ENCODE measurements around the gene SHISA4. TPM values are rescaled to one million over a fixed set of nuclear protein-coding genes. Genes with fewer than 3 reads are reported as not detected.
"Not testable (repeated sequence)": the region's sequence is repeated elsewhere in the genome, so short reads cannot be mapped to it uniquely, and the experiment has no call there.

The SHISA4 gene
- total RNA-seq, 5 donors from 2014 or later (not counting 1 experiment from before 2014, with no cell fraction given): 0.38 to 0.88 (median 0.54) TPM

GRCh38 chr1:201851949-201852348 lies 36.7 kb upstream of the SHISA4 start:
- ChIA-PET POLR2A (no interaction called here), CTCF (interaction anchor here (0.6 kb wide), 2 partner anchors 16 to 148 kb away, joined by 3 read pairs; no protein-coding TSS in a partner anchor)
- no peak overlapping the region for H3K4me3 ChIP-seq (ENCODE audit: control insufficient read depth in 1 of 2, extremely low read depth in 1 of 2, low read length in 1 of 2)
- H3K36me3 ChIP-seq (ENCODE audit: control insufficient read depth in 2 of 2, extremely low read depth in 1 of 2, insufficient read depth in 1 of 2, low read length in 1 of 2): peaks cover 15 to 93% of the 10 kb centered on the region in 2 donors
- no CpG with 5 or more reads among the region's 1 CpG for WGBS (ENCODE audit: insufficient coverage)
- Mint-ChIP-seq H3K27me3 (no peaks in the 10 kb centered on the region), H3K4me1 (peaks cover 0 to 2% (median 0%) of the 10 kb centered on the region in 3 donors), H3K36me3 (peaks cover 64% of the 10 kb centered on the region), H3K27ac (no peak overlapping the region), H3K9me3 (no peaks in the 10 kb centered on the region), H3K4me3 (no peak overlapping the region)
- H3K27ac ChIP-seq (ENCODE audit: low read length): no peak overlapping the region
- H3K9me3 ChIP-seq: no peaks in the 10 kb centered on the region
- no peaks in the 10 kb centered on the region for H3K4me1 ChIP-seq (ENCODE audit: control insufficient read depth in 1 of 2, extremely low read depth in 1 of 2, insufficient read depth in 2 of 2, low read length in 2 of 2)
- H3K27me3 ChIP-seq (replicated peaks in 1 of 2; ENCODE audit: control insufficient read depth in 2 of 2, extremely low read depth in 1 of 2, insufficient read depth in 2 of 2, low read length in 1 of 2): no peaks in the 10 kb centered on the region
- ATAC-seq (replicated peaks in 1 of 4) (no peak), DNase-seq (no peak)

GRCh38 chr1:201856722-201857121 lies 32.0 kb upstream of the SHISA4 start:
- H3K4me1 ChIP-seq (ENCODE audit: control insufficient read depth in 1 of 2, extremely low read depth in 1 of 2, insufficient read depth in 2 of 2, low read length in 2 of 2); DNase-seq; H3K4me1 Mint-ChIP-seq; H3K27ac Mint-ChIP-seq; POLR2A ChIA-PET; H3K4me3 ChIP-seq (ENCODE audit: control insufficient read depth in 1 of 2, extremely low read depth in 1 of 2, low read length in 1 of 2); CTCF ChIA-PET; H3K27me3 Mint-ChIP-seq; ATAC-seq (replicated peaks in 1 of 4); H3K9me3 ChIP-seq; H3K27ac ChIP-seq (ENCODE audit: low read length); H3K4me3 Mint-ChIP-seq; H3K9me3 Mint-ChIP-seq; H3K27me3 ChIP-seq (replicated peaks in 1 of 2; ENCODE audit: control insufficient read depth in 2 of 2, extremely low read depth in 1 of 2, insufficient read depth in 2 of 2, low read length in 1 of 2): not testable (repeated sequence)
- WGBS (ENCODE audit: insufficient coverage): no CpG with 5 or more reads among the region's 2 CpGs
- H3K36me3 ChIP-seq (ENCODE audit: control insufficient read depth in 2 of 2, extremely low read depth in 1 of 2, insufficient read depth in 1 of 2, low read length in 1 of 2): peaks cover 19 to 87% of the 10 kb centered on the region in 2 donors
- H3K36me3 Mint-ChIP-seq: peaks cover 69% of the 10 kb centered on the region

- no peaks in the 10 kb centered on the region for H3K9me3 Mint-ChIP-seq
- H3K9me3 ChIP-seq: no peaks in the 10 kb centered on the region
- no peak for ATAC-seq (replicated peaks in 1 of 4)
- DNase-seq: no peak
- no peaks in the 10 kb centered on the region for H3K27me3 Mint-ChIP-seq
- H3K4me3 ChIP-seq (ENCODE audit: control insufficient read depth in 1 of 2, extremely low read depth in 1 of 2, low read length in 1 of 2): no peak overlapping the region
- no peaks in the 10 kb centered on the region for H3K4me1 Mint-ChIP-seq
- peaks cover 64% of the 10 kb centered on the region for H3K36me3 Mint-ChIP-seq
- H3K27ac Mint-ChIP-seq: no peak overlapping the region
- H3K27ac ChIP-seq (ENCODE audit: low read length): no peak overlapping the region
- H3K27me3 ChIP-seq (replicated peaks in 1 of 2; ENCODE audit: control insufficient read depth in 2 of 2, extremely low read depth in 1 of 2, insufficient read depth in 2 of 2, low read length in 1 of 2): no peaks in the 10 kb centered on the region
- H3K4me3 Mint-ChIP-seq: no peak overlapping the region
- H3K4me1 ChIP-seq (ENCODE audit: control insufficient read depth in 1 of 2, extremely low read depth in 1 of 2, insufficient read depth in 2 of 2, low read length in 2 of 2): no peaks in the 10 kb centered on the region
- CTCF ChIA-PET: interaction anchor here in 1 of 2 donors (0.6 kb wide), 1 partner anchor 148 kb away, joined by 4 read pairs; no protein-coding TSS in a partner anchor
- POLR2A ChIA-PET: no interaction called here
- peaks cover 4 to 68% of the 10 kb centered on the region in 2 donors for H3K36me3 ChIP-seq (ENCODE audit: control insufficient read depth in 2 of 2, extremely low read depth in 1 of 2, insufficient read depth in 1 of 2, low read length in 1 of 2)
- WGBS (ENCODE audit: insufficient coverage): 100% methylated on average over 2 of the region's 5 CpGs
These were observed 29.3 kb upstream of the SHISA4 start for GRCh38 chr1:201859424-201859823.

- POLR2A ChIA-PET: no interaction called here
- Histone ChIP-seq H3K27me3 (replicated peaks in 1 of 2; ENCODE audit: control insufficient read depth in 2 of 2, extremely low read depth in 1 of 2, insufficient read depth in 2 of 2, low read length in 1 of 2) (no peaks in the 10 kb centered on the region), H3K27ac (ENCODE audit: low read length) (no peak overlapping the region), H3K4me3 (ENCODE audit: control insufficient read depth in 1 of 2, extremely low read depth in 1 of 2, low read length in 1 of 2) (no peak overlapping the region), H3K9me3 (no peaks in the 10 kb centered on the region), H3K4me1 (ENCODE audit: control insufficient read depth in 1 of 2, extremely low read depth in 1 of 2, insufficient read depth in 2 of 2, low read length in 2 of 2) (no peaks in the 10 kb centered on the region), H3K36me3 (ENCODE audit: control insufficient read depth in 2 of 2, extremely low read depth in 1 of 2, insufficient read depth in 1 of 2, low read length in 1 of 2) (peaks cover 4 to 63% of the 10 kb centered on the region in 2 donors)
- Mint-ChIP-seq H3K4me1 (no peaks in the 10 kb centered on the region), H3K27ac (no peak overlapping the region), H3K36me3 (peaks cover 51% of the 10 kb centered on the region), H3K9me3 (no peaks in the 10 kb centered on the region), H3K4me3 (no peak overlapping the region), H3K27me3 (no peaks in the 10 kb centered on the region)
- ATAC-seq (replicated peaks in 1 of 4): no peak
- DNase-seq: no peak
- WGBS (ENCODE audit: insufficient coverage): 100% methylated on average over 2 of the region's 7 CpGs
- CTCF ChIA-PET: interaction anchor here in 1 of 2 donors (0.8 kb wide), 1 partner anchor 8 kb away, joined by 3 read pairs; no protein-coding TSS in a partner anchor
These were observed 27.2 kb upstream of the SHISA4 start for GRCh38 chr1:201861448-201861847.

GRCh38 chr1:201870397-201870796 lies 18.3 kb upstream of the SHISA4 start:
- Histone ChIP-seq H3K9me3 (no peaks in the 10 kb centered on the region), H3K36me3 (ENCODE audit: control insufficient read depth in 2 of 2, extremely low read depth in 1 of 2, insufficient read depth in 1 of 2, low read length in 1 of 2) (peaks cover 22 to 81% of the 10 kb centered on the region in 2 donors), H3K27me3 (replicated peaks in 1 of 2; ENCODE audit: control insufficient read depth in 2 of 2, extremely low read depth in 1 of 2, insufficient read depth in 2 of 2, low read length in 1 of 2) (no peaks in the 10 kb centered on the region), H3K4me3 (ENCODE audit: control insufficient read depth in 1 of 2, extremely low read depth in 1 of 2, low read length in 1 of 2) (no peak overlapping the region), H3K4me1 (ENCODE audit: control insufficient read depth in 1 of 2, extremely low read depth in 1 of 2, insufficient read depth in 2 of 2, low read length in 2 of 2) (no peaks in the 10 kb centered on the region), H3K27ac (ENCODE audit: low read length) (no peak overlapping the region)
- peaks cover 61% of the 10 kb centered on the region for H3K36me3 Mint-ChIP-seq
- POLR2A ChIA-PET: no interaction called here
- H3K4me1 Mint-ChIP-seq: no peaks in the 10 kb centered on the region
- H3K27ac Mint-ChIP-seq: no peak overlapping the region
- DNase-seq: no peak
- H3K9me3 Mint-ChIP-seq: no peaks in the 10 kb centered on the region
- H3K4me3 Mint-ChIP-seq: no peak overlapping the region
- no peak for ATAC-seq (replicated peaks in 1 of 4)
- CTCF ChIA-PET: no interaction called here
- 90% methylated on average over 2 of the region's 10 CpGs for WGBS (ENCODE audit: insufficient coverage)
- no peaks in the 10 kb centered on the region for H3K27me3 Mint-ChIP-seq

GRCh38 chr1:201874672-201875071 lies 14.0 kb upstream of the SHISA4 start:
- ATAC-seq (replicated peaks in 1 of 4): no peak
- Mint-ChIP-seq H3K36me3 (peaks cover 48% of the 10 kb centered on the region), H3K4me1 (peaks cover 0 to 2% (median 0%) of the 10 kb centered on the region in 3 donors), H3K27ac (no peak overlapping the region), H3K9me3 (no peaks in the 10 kb centered on the region), H3K27me3 (no peaks in the 10 kb centered on the region), H3K4me3 (no peak overlapping the region)
- no peaks in the 10 kb centered on the region for H3K27me3 ChIP-seq (replicated peaks in 1 of 2; ENCODE audit: control insufficient read depth in 2 of 2, extremely low read depth in 1 of 2, insufficient read depth in 2 of 2, low read length in 1 of 2)
- H3K27ac ChIP-seq (ENCODE audit: low read length): no peak overlapping the region
- ChIA-PET POLR2A (no interaction called here), CTCF (interaction anchor here in 1 of 2 donors (0.7 kb wide), 1 partner anchor 450 kb away, joined by 3 read pairs; no protein-coding TSS in a partner anchor)
- H3K9me3 ChIP-seq: no peaks in the 10 kb centered on the region
- 88% methylated on average over 1 of the region's 1 CpG for WGBS (ENCODE audit: insufficient coverage)
- no peak overlapping the region for H3K4me3 ChIP-seq (ENCODE audit: control insufficient read depth in 1 of 2, extremely low read depth in 1 of 2, low read length in 1 of 2)
- no peak for DNase-seq
- no peaks in the 10 kb centered on the region for H3K4me1 ChIP-seq (ENCODE audit: control insufficient read depth in 1 of 2, extremely low read depth in 1 of 2, insufficient read depth in 2 of 2, low read length in 2 of 2)
- peaks cover 20 to 53% of the 10 kb centered on the region in 2 donors for H3K36me3 ChIP-seq (ENCODE audit: control insufficient read depth in 2 of 2, extremely low read depth in 1 of 2, insufficient read depth in 1 of 2, low read length in 1 of 2)
